RWPE2 (cell line): ENCODE measurements around the gene PHC2.
A peak's percentile ranks its signal among the peaks of the same experiment; 100 is the strongest.

Source experiments
- ATAC-seq: fragments of 200-7000 bp; cut with Tn5 transposase; 3 replicates; pipeline ENCODE4 v1.9.1; 2021; ENCODE audit warnings: low read depth
- DNase-seq: peaks from one replicate; pipeline ENCODE4 v3.0.0-alpha.2; 2020; ENCODE audit warnings: low spot score
- H3K27ac ChIP-seq: fragments of 450-650 bp; 2 replicates; pipeline ENCODE4 v1.5.1; 2017; ENCODE audit warnings: mild to moderate bottlenecking; ENCODE audit not compliant: poor library complexity, severe bottlenecking
- H3K27me3 ChIP-seq: fragments of 250-450 bp; sonication (Bioruptor Pico); 2 replicates; pipeline ENCODE4 v1.5.1; 2021; ENCODE audit warnings: mild to moderate bottlenecking, moderate library complexity; ENCODE audit not compliant: insufficient read depth, poor library complexity, severe bottlenecking
- H3K36me3 ChIP-seq: fragments of 250-450 bp; sonication (Bioruptor Pico); 2 replicates; pipeline ENCODE4 v1.5.1; 2020; ENCODE audit warnings: low read depth, mild to moderate bottlenecking, moderate library complexity
- H3K4me1 ChIP-seq: fragments of 250-450 bp; sonication (Bioruptor Pico); 2 replicates; pipeline ENCODE4 v1.5.1; 2021; ENCODE audit warnings: mild to moderate bottlenecking, moderate library complexity; ENCODE audit not compliant: insufficient read depth, poor library complexity, severe bottlenecking
- H3K4me3 ChIP-seq: fragments of 250-450 bp; sonication (Bioruptor Pico); 2 replicates; pipeline ENCODE4 v1.5.1; 2021; ENCODE audit warnings: mild to moderate bottlenecking, moderate library complexity; ENCODE audit not compliant: severe bottlenecking
- H3K9me3 ChIP-seq: fragments of 250-450 bp; sonication (Bioruptor Pico); 2 replicates; pipeline ENCODE4 v1.5.1; 2021; ENCODE audit warnings: mild to moderate bottlenecking, moderate library complexity; ENCODE audit not compliant: severe bottlenecking
- TF ChIP-seq, protein P1 (sequence below): fragments of 450-650 bp; IDR thresholded peaks from one replicate; pipeline ENCODE4 v1.5.1; 2017; ENCODE audit warnings: mild to moderate bottlenecking, moderate library complexity; ENCODE audit not compliant: poor library complexity, severe bottlenecking

PHC2 gene

DNA sequence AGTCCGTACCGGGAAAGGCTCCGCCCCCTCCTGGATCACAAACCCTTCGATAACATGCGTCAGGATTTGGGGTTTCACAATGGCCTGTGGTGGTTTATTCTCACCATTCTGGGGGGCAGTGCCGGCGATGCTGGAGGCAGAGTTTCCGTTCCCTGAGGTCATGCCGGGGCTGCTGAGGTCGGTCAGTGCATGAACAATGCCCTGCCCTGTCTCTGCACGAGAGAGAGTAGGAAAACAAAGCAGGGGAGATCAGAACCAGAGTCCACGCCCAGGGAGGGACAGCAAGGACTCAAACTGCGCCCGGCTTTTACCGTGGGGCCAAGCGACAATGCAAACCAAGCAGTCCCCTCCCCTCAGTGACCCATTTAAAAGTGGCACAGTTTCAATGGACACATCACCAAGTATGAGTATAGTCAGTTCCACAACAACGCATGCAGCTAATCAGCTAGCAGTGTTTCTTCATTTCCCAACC lies 96.8 kb downstream of the PHC2 start:
- Histone ChIP-seq H3K9me3 (no peaks in the 10 kb centered on the region), H3K4me1 (peaks cover 39% of the 10 kb centered on the region), H3K27me3 (no peaks in the 10 kb centered on the region), H3K36me3 (peaks cover 92% of the 10 kb centered on the region), H3K4me3 (no peak overlapping the region), H3K27ac (peak overlapping the region; percentile 99)
- TF ChIP-seq, protein P1, sequence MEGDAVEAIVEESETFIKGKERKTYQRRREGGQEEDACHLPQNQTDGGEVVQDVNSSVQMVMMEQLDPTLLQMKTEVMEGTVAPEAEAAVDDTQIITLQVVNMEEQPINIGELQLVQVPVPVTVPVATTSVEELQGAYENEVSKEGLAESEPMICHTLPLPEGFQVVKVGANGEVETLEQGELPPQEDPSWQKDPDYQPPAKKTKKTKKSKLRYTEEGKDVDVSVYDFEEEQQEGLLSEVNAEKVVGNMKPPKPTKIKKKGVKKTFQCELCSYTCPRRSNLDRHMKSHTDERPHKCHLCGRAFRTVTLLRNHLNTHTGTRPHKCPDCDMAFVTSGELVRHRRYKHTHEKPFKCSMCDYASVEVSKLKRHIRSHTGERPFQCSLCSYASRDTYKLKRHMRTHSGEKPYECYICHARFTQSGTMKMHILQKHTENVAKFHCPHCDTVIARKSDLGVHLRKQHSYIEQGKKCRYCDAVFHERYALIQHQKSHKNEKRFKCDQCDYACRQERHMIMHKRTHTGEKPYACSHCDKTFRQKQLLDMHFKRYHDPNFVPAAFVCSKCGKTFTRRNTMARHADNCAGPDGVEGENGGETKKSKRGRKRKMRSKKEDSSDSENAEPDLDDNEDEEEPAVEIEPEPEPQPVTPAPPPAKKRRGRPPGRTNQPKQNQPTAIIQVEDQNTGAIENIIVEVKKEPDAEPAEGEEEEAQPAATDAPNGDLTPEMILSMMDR = no peak
- ATAC-seq (no peak), DNase-seq (no peak)

DNA sequence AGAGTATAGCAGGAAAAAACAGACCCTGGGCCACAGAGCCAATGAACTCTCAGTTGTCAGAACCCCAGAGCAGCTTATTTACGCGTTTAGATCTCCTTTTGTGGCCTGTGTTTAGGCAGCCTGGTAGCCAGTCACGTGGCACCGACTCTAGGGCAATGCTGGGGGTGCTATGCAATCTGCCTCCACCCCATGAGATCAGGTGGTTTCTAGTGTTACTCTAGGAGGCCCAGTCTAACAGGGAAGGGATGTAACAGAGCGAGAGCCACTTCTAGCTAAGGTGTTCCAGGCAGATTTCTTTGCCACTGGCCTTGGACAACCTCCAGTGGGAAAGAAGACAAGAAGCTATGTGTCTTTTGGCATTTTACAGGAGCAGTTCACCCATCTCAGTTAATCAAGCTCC lies 98.0 kb downstream of the PHC2 start:
- Histone ChIP-seq H3K27me3 (no peaks in the 10 kb centered on the region), H3K9me3 (no peaks in the 10 kb centered on the region), H3K27ac (peak overlapping the region; percentile 99), H3K4me3 (no peak overlapping the region), H3K4me1 (peaks cover 35% of the 10 kb centered on the region), H3K36me3 (peaks cover 98% of the 10 kb centered on the region)
- DNase-seq = no peak
- TF ChIP-seq, protein P1 = no peak
- no peak for ATAC-seq

DNA sequence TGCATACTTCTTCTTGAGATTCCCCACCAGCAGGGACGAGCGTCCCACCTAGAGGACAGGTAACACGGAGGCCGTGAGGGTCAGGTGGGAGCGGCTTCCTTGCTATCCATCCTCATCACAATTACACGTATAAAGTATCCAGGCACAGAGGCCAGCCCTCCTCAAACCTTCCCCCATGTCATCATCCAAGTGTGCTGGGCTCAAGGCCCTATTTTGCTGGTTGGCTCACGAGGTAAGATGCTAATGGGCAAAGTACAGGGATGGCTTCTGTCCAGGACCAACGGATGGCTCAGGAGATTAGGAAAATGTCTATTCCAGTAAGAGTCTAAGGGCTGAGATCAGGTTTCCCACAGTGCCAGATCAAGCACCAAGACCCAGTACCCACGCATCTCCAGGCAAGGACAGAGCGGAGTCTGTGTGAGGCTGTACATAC lies 98.5 kb downstream of the PHC2 start:
- Histone ChIP-seq H3K9me3 (no peaks in the 10 kb centered on the region), H3K4me3 (no peak overlapping the region), H3K36me3 (peaks cover 98% of the 10 kb centered on the region), H3K4me1 (peaks cover 30% of the 10 kb centered on the region), H3K27me3 (no peaks in the 10 kb centered on the region), H3K27ac (peak overlapping the region; percentile 99)
- TF ChIP-seq, protein P1 = no peak
- no peak for ATAC-seq
- DNase-seq = no peak

DNA sequence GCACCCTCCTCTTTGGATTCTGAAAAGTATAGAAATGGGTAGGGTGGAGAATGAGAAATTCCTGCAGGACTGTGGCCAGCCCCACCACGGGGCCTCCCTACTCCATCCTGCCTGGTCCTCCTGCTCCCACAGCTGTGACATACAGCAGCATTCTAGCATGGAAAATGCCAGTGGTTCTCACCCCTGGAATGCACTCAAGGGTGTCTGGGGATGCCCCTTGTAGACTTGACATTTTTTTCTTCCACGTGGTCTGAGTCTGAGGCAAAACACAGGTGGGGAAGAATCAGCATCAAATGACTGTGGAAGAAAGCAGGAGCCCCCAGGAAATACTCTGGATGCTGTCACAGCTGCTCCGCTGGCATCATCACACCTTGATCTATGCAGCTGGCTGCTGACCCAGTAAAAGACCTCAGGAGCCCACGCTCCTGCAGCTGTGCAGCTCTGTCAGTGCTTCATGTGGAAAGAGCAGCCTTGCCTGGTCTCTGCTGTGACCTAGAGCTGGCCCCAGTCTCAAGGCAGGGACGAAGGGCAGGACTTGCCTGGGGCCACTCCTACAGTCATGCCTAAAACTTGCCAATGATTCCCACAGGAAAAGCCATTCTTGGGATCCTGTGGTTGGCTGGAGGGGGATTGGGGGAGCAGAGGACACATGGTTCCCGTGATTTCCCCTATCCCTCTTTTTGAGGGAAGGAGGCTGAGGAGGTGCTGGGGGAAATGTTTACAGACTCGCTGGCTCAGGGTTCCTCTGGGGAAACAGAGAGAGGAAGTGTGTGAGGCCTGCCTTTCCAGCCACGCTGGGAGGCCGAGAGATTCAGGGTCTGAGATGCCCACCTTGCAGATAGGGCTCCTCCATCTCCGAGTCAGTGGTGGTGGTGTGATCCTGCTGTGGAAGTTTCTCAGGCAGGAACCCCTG lies 99.2 kb downstream of the PHC2 start:
- Histone ChIP-seq H3K27me3 (no peaks in the 10 kb centered on the region), H3K36me3 (peaks cover 98% of the 10 kb centered on the region), H3K4me1 (peaks cover 23% of the 10 kb centered on the region), H3K4me3 (no peak overlapping the region), H3K27ac (peak overlapping the region; percentile 99), H3K9me3 (no peaks in the 10 kb centered on the region)
- no peak for ATAC-seq
- no peak for DNase-seq
- TF ChIP-seq, protein P1 = no peak

DNA sequence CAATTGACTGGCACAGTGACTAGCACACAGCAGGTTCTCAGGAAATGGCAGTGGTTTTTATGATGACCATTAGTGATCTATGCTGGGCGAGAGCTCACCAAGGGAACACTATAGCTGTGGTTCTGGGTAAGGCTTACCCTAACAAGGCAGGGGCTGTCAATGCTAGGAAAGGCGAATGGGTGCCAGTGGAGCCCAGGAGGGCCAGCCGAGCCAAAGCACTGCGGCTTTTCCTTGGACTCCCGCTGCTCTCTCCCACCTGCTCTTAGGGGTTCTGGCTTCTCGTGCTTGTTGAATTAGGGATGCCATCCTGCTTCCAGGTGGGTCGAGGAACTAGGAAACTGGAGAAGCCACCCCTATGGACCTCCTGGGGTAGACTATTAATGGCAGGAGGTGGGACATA lies 100.0 kb downstream of the PHC2 start:
- peak overlapping the region; percentile 99 for H3K27ac ChIP-seq
- H3K9me3 ChIP-seq = no peaks in the 10 kb centered on the region

More for the DNA sequence above, 100.0 kb downstream of the PHC2 start:
- Histone ChIP-seq H3K27me3 (no peaks in the 10 kb centered on the region), H3K4me3 (no peak overlapping the region), H3K4me1 (peaks cover 16% of the 10 kb centered on the region), H3K36me3 (peaks cover 98% of the 10 kb centered on the region)
- ATAC-seq = no peak
- DNase-seq = no peak
- TF ChIP-seq, protein P1 = no peak
